ENCODE results near the gene LTBP3.
"Not testable (repeated sequence)": the region's sequence is repeated elsewhere in the genome, so short reads cannot be mapped to it uniquely, and the experiment has no call there.

The LTBP3 gene

GRCh38 chr11:65516135-65516968, 41.8 kb downstream of the LTBP3 start:
- no peak for TF ChIP-seq CTCF (conservative IDR thresholded peaks at IDR 0.05; ENCODE audit: control insufficient read depth, insufficient read depth, low read depth, low read length)
- no peak for DNase-seq (ENCODE audit: low read depth)
- H3K4me3 ChIP-seq (ENCODE audit: control insufficient read depth, low read depth, low read length): no peak overlapping the region

DNA sequence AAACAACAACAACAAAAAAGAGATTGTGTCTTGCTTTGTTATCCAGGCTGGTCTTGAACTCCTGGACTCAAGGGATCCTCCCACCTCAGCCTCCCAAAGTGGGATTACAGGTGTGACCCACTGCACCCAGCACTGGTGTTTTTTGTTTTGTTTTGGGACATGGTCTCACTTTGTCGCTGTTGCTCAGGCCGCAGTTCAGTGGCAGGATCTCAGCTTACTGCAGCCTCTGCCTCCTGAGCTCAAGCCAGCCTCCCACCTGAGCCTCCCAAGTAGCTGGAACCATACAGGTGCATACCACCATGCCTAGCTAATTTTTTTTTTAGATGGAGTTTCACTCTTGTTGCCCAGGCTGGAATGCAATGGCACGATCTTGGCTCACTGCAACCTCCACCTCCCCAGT, 45.8 kb downstream of the LTBP3 start:
- DNase-seq (ENCODE audit: low read depth): not testable (repeated sequence)

GRCh38 chr11:65506772-65507505, 51.2 kb downstream of the LTBP3 start:
- no peak for TF ChIP-seq CTCF (conservative IDR thresholded peaks at IDR 0.05; ENCODE audit: control insufficient read depth, insufficient read depth, low read depth, low read length)
- peak overlapping the region; percentile 91 for H3K4me3 ChIP-seq (ENCODE audit: control insufficient read depth, low read depth, low read length)
- peak; percentile 97 for DNase-seq (ENCODE audit: low read depth)

More for the DNA sequence above, 45.8 kb downstream of the LTBP3 start:
- H3K4me3 ChIP-seq (ENCODE audit: control insufficient read depth, low read depth, low read length): not testable (repeated sequence)

- H3K4me3 ChIP-seq (ENCODE audit: control insufficient read depth, low read depth, low read length): peak overlapping the region; percentile 91
- DNase-seq (ENCODE audit: low read depth): no peak
- TF ChIP-seq CTCF (conservative IDR thresholded peaks at IDR 0.05; ENCODE audit: control insufficient read depth, insufficient read depth, low read depth, low read length): no peak
Observed at GRCh38 chr11:65506290-65506771, 51.8 kb downstream of the LTBP3 start.

DNA sequence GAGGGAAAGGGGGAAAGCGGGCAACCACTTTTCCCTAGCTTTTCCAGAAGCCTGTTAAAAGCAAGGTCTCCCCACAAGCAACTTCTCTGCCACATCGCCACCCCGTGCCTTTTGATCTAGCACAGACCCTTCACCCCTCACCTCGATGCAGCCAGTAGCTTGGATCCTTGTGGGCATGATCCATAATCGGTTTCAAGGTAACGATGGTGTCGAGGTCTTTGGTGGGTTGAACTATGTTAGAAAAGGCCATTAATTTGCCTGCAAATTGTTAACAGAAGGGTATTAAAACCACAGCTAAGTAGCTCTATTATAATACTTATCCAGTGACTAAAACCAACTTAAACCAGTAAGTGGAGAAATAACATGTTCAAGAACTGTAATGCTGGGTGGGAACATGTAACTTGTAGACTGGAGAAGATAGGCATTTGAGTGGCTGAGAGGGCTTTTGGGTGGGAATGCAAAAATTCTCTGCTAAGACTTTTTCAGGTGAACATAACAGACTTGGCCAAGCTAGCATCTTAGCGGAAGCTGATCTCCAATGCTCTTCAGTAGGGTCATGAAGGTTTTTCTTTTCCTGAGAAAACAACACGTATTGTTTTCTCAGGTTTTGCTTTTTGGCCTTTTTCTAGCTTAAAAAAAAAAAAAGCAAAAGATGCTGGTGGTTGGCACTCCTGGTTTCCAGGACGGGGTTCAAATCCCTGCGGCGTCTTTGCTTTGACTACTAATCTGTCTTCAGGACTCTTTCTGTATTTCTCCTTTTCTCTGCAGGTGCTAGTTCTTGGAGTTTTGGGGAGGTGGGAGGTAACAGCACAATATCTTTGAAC, 52.5 kb downstream of the LTBP3 start:
- no peak for TF ChIP-seq CTCF (conservative IDR thresholded peaks at IDR 0.05; ENCODE audit: control insufficient read depth, insufficient read depth, low read depth, low read length)
- peak; percentile 60 for DNase-seq (ENCODE audit: low read depth)
- peak overlapping the region; percentile 91 for H3K4me3 ChIP-seq (ENCODE audit: control insufficient read depth, low read depth, low read length)

GRCh38 chr11:65504674-65505465, 53.3 kb downstream of the LTBP3 start:
- H3K4me3 ChIP-seq (ENCODE audit: control insufficient read depth, low read depth, low read length): peak overlapping the region; percentile 91
- TF ChIP-seq CTCF (conservative IDR thresholded peaks at IDR 0.05; ENCODE audit: control insufficient read depth, insufficient read depth, low read depth, low read length): no peak
- DNase-seq (ENCODE audit: low read depth): peak; percentile 47
